ENCODE results near the gene PLCB4.

Gene PLCB4

GRCh38 chr20:9482180-9482579 lies 413.3 kb downstream of the PLCB4 start:
- TF ChIP-seq TAF1 (IDR thresholded peaks at IDR 0.05; ENCODE audit: borderline replicate concordance, insufficient read depth, low read length) = no peak
- no peak for TF ChIP-seq SIN3A (IDR thresholded peaks at IDR 0.05; ENCODE audit: borderline replicate concordance, insufficient read depth, low read length)
- no peak for TF ChIP-seq FOXP2 (optimal IDR thresholded peaks at IDR 0.05; ENCODE audit: borderline replicate concordance, extremely low read depth, extremely low read length, insufficient read depth)
- no peak for TF ChIP-seq POLR2AphosphoS5 (IDR thresholded peaks at IDR 0.05; ENCODE audit: low read depth, low read length)

GRCh38 chr20:9483131-9483530 lies 414.2 kb downstream of the PLCB4 start:
- TF ChIP-seq SIN3A (IDR thresholded peaks at IDR 0.05; ENCODE audit: borderline replicate concordance, insufficient read depth, low read length) = no peak
- TF ChIP-seq POLR2AphosphoS5 (IDR thresholded peaks at IDR 0.05; ENCODE audit: low read depth, low read length) = no peak
- TF ChIP-seq REST (IDR thresholded peaks at IDR 0.05; ENCODE audit: insufficient read depth in 1 of 2, low read depth in 2 of 2, low read length in 2 of 2) = no peak
- no peak for TF ChIP-seq FOXP2 (optimal IDR thresholded peaks at IDR 0.05; ENCODE audit: borderline replicate concordance, extremely low read depth, extremely low read length, insufficient read depth)
- TF ChIP-seq TAF1 (IDR thresholded peaks at IDR 0.05; ENCODE audit: borderline replicate concordance, insufficient read depth, low read length) = no peak

GRCh38 chr20:9485614-9486340 lies 416.9 kb downstream of the PLCB4 start:
- no peak for TF ChIP-seq SIN3A (IDR thresholded peaks at IDR 0.05; ENCODE audit: borderline replicate concordance, insufficient read depth, low read length)
- TF ChIP-seq FOXP2 (optimal IDR thresholded peaks at IDR 0.05; ENCODE audit: borderline replicate concordance, extremely low read depth, extremely low read length, insufficient read depth) = no peak
- TF ChIP-seq REST (IDR thresholded peaks at IDR 0.05; ENCODE audit: insufficient read depth in 1 of 2, low read depth in 2 of 2, low read length in 2 of 2) = no peak
- no peak for TF ChIP-seq TAF1 (IDR thresholded peaks at IDR 0.05; ENCODE audit: borderline replicate concordance, insufficient read depth, low read length)
- no peak for TF ChIP-seq POLR2AphosphoS5 (IDR thresholded peaks at IDR 0.05; ENCODE audit: low read depth, low read length)

GRCh38 chr20:9487231-9487630 lies 418.3 kb downstream of the PLCB4 start:
- TF ChIP-seq TAF1 (IDR thresholded peaks at IDR 0.05; ENCODE audit: borderline replicate concordance, insufficient read depth, low read length) (no peak), POLR2AphosphoS5 (IDR thresholded peaks at IDR 0.05; ENCODE audit: low read depth, low read length) (no peak), FOXP2 (optimal IDR thresholded peaks at IDR 0.05; ENCODE audit: borderline replicate concordance, extremely low read depth, extremely low read length, insufficient read depth) (no peak), SIN3A (IDR thresholded peaks at IDR 0.05; ENCODE audit: borderline replicate concordance, insufficient read depth, low read length) (no peak), REST (IDR thresholded peaks at IDR 0.05; ENCODE audit: insufficient read depth in 1 of 2, low read depth in 2 of 2, low read length in 2 of 2) (no peak)

- TF ChIP-seq POLR2AphosphoS5 (IDR thresholded peaks at IDR 0.05; ENCODE audit: low read depth, low read length) (no peak), REST (IDR thresholded peaks at IDR 0.05; ENCODE audit: insufficient read depth in 1 of 2, low read depth in 2 of 2, low read length in 2 of 2) (no peak), SIN3A (IDR thresholded peaks at IDR 0.05; ENCODE audit: borderline replicate concordance, insufficient read depth, low read length) (no peak)
Measured at GRCh38 chr20:9488063-9488462, 419.2 kb downstream of the PLCB4 start.

All from PFSK-1 (cell line).